IMR-90 (cell line): ENCODE measurements around the gene DYSF. TPM values are rescaled to one million over a fixed set of nuclear protein-coding genes. Genes with fewer than 3 reads are reported as not detected.

Experiments
- ATAC-seq: fragments of 200-7000 bp; cut with Tn5 transposase; 2 replicates; pipeline ENCODE4 v1.9.1; 2020; ENCODE audit warnings: low read depth, mild to moderate bottlenecking, moderate library complexity
- BruUV-seq: library from RNA; stranded (reverse); fragments of 400-500 nt; replicated peaks from 2 replicates; lab custom pipeline; 2021; lab: Mats Ljungman, UMichigan
- CTCF ChIA-PET: fragments of 300-600 bp; formaldehyde crosslinking; extraction: SDS; loops from one replicate; lab custom pipeline; 2021; ENCODE audit warnings: antibody characterized with exemption; lab: Yijun Ruan, JAX
- POLR2A ChIA-PET: fragments of 300-600 bp; sonication (Branson Sonifier 250); formaldehyde crosslinking; loops from one replicate; lab custom pipeline; 2022; ENCODE audit warnings: antibody characterized with exemption; ENCODE audit not compliant: unreplicated experiment; lab: Charles Lee
- DNase-seq: peaks from one replicate; pipeline ENCODE4 v3.0.0; 2013
- H2AFZ ChIP-seq: replicated peaks from 2 replicates; pipeline ENCODE3; 2013; ENCODE audit warnings: low read length, mild to moderate bottlenecking; ENCODE audit not compliant: poor library complexity
- H2AK5ac ChIP-seq: 2 replicates; pipeline ENCODE4 v1.6.1; 2013; ENCODE audit warnings: low read depth, low read length, inconsistent platforms
- H2AK9ac ChIP-seq: replicated peaks from 2 replicates; pipeline ENCODE3; 2013; ENCODE audit warnings: mild to moderate bottlenecking, low read depth, low read length, moderate library complexity; ENCODE audit not compliant: poor library complexity
- H2BK120ac ChIP-seq: 2 replicates; pipeline ENCODE4 v1.6.1; 2013; ENCODE audit warnings: low read depth, low read length, inconsistent platforms
- H2BK15ac ChIP-seq: 3 replicates; pipeline ENCODE4 v1.6.1; 2013; ENCODE audit warnings: low read depth, low read length, inconsistent platforms
- H2BK20ac ChIP-seq: 2 replicates; pipeline ENCODE4 v1.6.1; 2013; ENCODE audit warnings: low read depth, mild to moderate bottlenecking, inconsistent platforms, low read length, moderate library complexity
- H2BK5ac ChIP-seq: 2 replicates; pipeline ENCODE4 v1.6.1; 2013; ENCODE audit warnings: mild to moderate bottlenecking, low read depth, low read length, inconsistent platforms; ENCODE audit not compliant: poor library complexity, severe bottlenecking
- H3K14ac ChIP-seq: replicated peaks from 2 replicates; pipeline ENCODE4 v1.6.1; 2013; ENCODE audit warnings: low read depth, low read length, inconsistent platforms
- H3K18ac ChIP-seq: 2 replicates; pipeline ENCODE4 v1.6.1; 2013; ENCODE audit warnings: low read depth, low read length, control low read depth
- H3K23ac ChIP-seq: 2 replicates; pipeline ENCODE4 v1.6.1; 2013; ENCODE audit warnings: low read depth, low read length, inconsistent platforms
- H3K27ac ChIP-seq: 2 replicates; pipeline ENCODE4 v1.5.1; 2013; ENCODE audit warnings: mild to moderate bottlenecking, control low read depth, low read length; ENCODE audit not compliant: insufficient read depth
- H3K27me3 ChIP-seq: 2 replicates; pipeline ENCODE4 v1.6.1; 2013; ENCODE audit warnings: low read length; ENCODE audit not compliant: control insufficient read depth, insufficient read depth
- H3K36me3 ChIP-seq: 2 replicates; pipeline ENCODE4 v1.6.1; 2013; ENCODE audit warnings: low read length, mixed read lengths; ENCODE audit not compliant: control insufficient read depth, insufficient read depth
- H3K4ac ChIP-seq: 2 replicates; pipeline ENCODE4 v1.6.1; 2013; ENCODE audit warnings: low read depth, low read length, inconsistent platforms
- H3K4me1 ChIP-seq: 2 replicates; pipeline ENCODE4 v1.6.1; 2013; ENCODE audit warnings: low read length, mixed read lengths; ENCODE audit not compliant: control insufficient read depth, insufficient read depth
- H3K4me2 ChIP-seq: 2 replicates; pipeline ENCODE4 v1.6.1; 2013; ENCODE audit warnings: low read depth, mild to moderate bottlenecking, control low read depth, low read length, moderate library complexity
- H3K4me3 ChIP-seq: 2 replicates; pipeline ENCODE4 v1.5.1; 2013; ENCODE audit warnings: low read depth, mild to moderate bottlenecking, control low read depth, low read length, moderate library complexity; ENCODE audit not compliant: insufficient read depth
- H3K56ac ChIP-seq: 2 replicates; pipeline ENCODE4 v1.6.1; 2013; ENCODE audit warnings: low read length, inconsistent platforms; ENCODE audit not compliant: insufficient read depth; ENCODE audit errors: extremely low read depth
- H3K79me1 ChIP-seq, 2 experiments: 2 replicates each; pipeline ENCODE4 v1.6.1; 2013; ENCODE audit warnings: low read length in 2 of 2, inconsistent platforms in 1 of 2, low read depth in 1 of 2
- H3K9ac ChIP-seq: 2 replicates; pipeline ENCODE4 v1.6.1; 2013; ENCODE audit warnings: low read depth, low read length, control low read depth
- H3K9me1 ChIP-seq: 2 replicates; pipeline ENCODE4 v1.6.1; 2013; ENCODE audit warnings: low read length, inconsistent platforms; ENCODE audit not compliant: insufficient read depth
- H3K9me3 ChIP-seq: 2 replicates; pipeline ENCODE4 v1.6.1; 2013; ENCODE audit warnings: low read length; ENCODE audit not compliant: control insufficient read depth, insufficient read depth
- H4K20me1 ChIP-seq: 2 replicates; pipeline ENCODE4 v1.6.1; 2013; ENCODE audit warnings: low read length, inconsistent platforms; ENCODE audit not compliant: insufficient read depth
- H4K5ac ChIP-seq: 2 replicates; pipeline ENCODE4 v1.6.1; 2013; ENCODE audit warnings: mild to moderate bottlenecking, low read depth, low read length, control low read depth
- H4K8ac ChIP-seq, 2 experiments: 2 replicates each; pipeline ENCODE4 v1.6.1; 2013; ENCODE audit warnings: low read depth in 2 of 2, low read length in 2 of 2, control low read depth in 1 of 2, inconsistent platforms in 1 of 2
- H4K91ac ChIP-seq: 2 replicates; pipeline ENCODE4 v1.6.1; 2013; ENCODE audit warnings: low read depth, low read length, inconsistent platforms; ENCODE audit not compliant: insufficient read depth
- CHD1 ChIP-seq: IDR thresholded peaks from 2 replicates; pipeline ENCODE4 v1.6.1; 2012; ENCODE audit warnings: low read depth, low read length, improper control_type of control experiment
- CTCF ChIP-seq: conservative IDR thresholded peaks from 2 replicates; pipeline ENCODE4 v1.5.1; 2012; ENCODE audit warnings: mild to moderate bottlenecking, low read depth, low read length, improper control_type of control experiment
- MAFK ChIP-seq: IDR thresholded peaks from 2 replicates; pipeline ENCODE4 v1.6.1; 2012; ENCODE audit warnings: low read depth, low read length, improper control_type of control experiment
- MXI1 ChIP-seq: IDR thresholded peaks from 2 replicates; pipeline ENCODE4 v1.6.1; 2012; ENCODE audit warnings: low read depth, mild to moderate bottlenecking, low read length, moderate library complexity, borderline replicate concordance
- POLR2A ChIP-seq: IDR thresholded peaks from 2 replicates; pipeline ENCODE4 v1.6.1; 2012; ENCODE audit warnings: mild to moderate bottlenecking, low read depth, low read length
- RAD21 ChIP-seq: IDR thresholded peaks from 2 replicates; pipeline ENCODE4 v1.6.1; 2012; ENCODE audit warnings: low read length, improper control_type of control experiment
- SMC3 ChIP-seq: fragments of 150-350 bp; IDR thresholded peaks from 2 replicates; pipeline ENCODE4 v1.6.1; 2016; ENCODE audit warnings: low read depth, mild to moderate bottlenecking, antibody characterized with exemption, low read length, moderate library complexity
- whole genome bisulfite sequencing, 2 experiments: methylation state at CpG; one replicate each; pipeline versions ENCODE4 v1.1.5 to v1.1.7; 2013; ENCODE audit warnings: missing lambda C conversion rate in 2 of 2; ENCODE audit not compliant: insufficient read length in 1 of 2; ENCODE audit errors: extremely low coverage in 2 of 2; 5-methylcytosine and 5-hydroxymethylcytosine counted together
- dilution Hi-C: fragments of 300-500 bp; cut with HindIII; formaldehyde crosslinking; loops from one replicate; pipeline ENCODE4 v1.14.3; 2018; ENCODE audit warnings: low sequenced_read_pairs; ENCODE audit not compliant: unreplicated experiment
- in situ Hi-C: fragments of 300-500 bp; cut with MboI; formaldehyde crosslinking; loops from 3 replicates; pipeline ENCODE4 v1.14.3; 2019; ENCODE audit warnings: low sequenced_read_pairs, inconsistent platforms, mixed read lengths
- intact Hi-C: fragments of 100-400 bp; cut with micrococcal nuclease; formaldehyde crosslinking; loops from 2 replicates; pipeline ENCODE4 v1.10.0; 2022
- polyA plus RNA-seq, 3 experiments: library from polyadenylated mRNA; depleted of rRNA; stranded (reverse); fragments of >200 nt; gene quantifications; 2 replicates each; pipeline ENCODE4 v1.2.3, GENCODE V29; 2012; ENCODE audit warnings: low replicate concordance in 1 of 3
- total RNA-seq: library from RNA; depleted of rRNA; stranded (reverse); fragments of >200 nt; gene quantifications from 2 replicates; pipeline ENCODE4 v1.2.3, GENCODE V29; 2012
- TF ChIP-seq, protein P1 (sequence below): fragments of 150-350 bp; IDR thresholded peaks from 2 replicates; pipeline ENCODE4 v1.6.1; 2016; ENCODE audit warnings: low read depth, mild to moderate bottlenecking, low read length, moderate library complexity, borderline replicate concordance

DYSF gene
- total and polyA plus RNA-seq, 2 of the 4 experiments (the other 2 are of a cell fraction), result 0.09 to 0.18 TPM

DNA sequence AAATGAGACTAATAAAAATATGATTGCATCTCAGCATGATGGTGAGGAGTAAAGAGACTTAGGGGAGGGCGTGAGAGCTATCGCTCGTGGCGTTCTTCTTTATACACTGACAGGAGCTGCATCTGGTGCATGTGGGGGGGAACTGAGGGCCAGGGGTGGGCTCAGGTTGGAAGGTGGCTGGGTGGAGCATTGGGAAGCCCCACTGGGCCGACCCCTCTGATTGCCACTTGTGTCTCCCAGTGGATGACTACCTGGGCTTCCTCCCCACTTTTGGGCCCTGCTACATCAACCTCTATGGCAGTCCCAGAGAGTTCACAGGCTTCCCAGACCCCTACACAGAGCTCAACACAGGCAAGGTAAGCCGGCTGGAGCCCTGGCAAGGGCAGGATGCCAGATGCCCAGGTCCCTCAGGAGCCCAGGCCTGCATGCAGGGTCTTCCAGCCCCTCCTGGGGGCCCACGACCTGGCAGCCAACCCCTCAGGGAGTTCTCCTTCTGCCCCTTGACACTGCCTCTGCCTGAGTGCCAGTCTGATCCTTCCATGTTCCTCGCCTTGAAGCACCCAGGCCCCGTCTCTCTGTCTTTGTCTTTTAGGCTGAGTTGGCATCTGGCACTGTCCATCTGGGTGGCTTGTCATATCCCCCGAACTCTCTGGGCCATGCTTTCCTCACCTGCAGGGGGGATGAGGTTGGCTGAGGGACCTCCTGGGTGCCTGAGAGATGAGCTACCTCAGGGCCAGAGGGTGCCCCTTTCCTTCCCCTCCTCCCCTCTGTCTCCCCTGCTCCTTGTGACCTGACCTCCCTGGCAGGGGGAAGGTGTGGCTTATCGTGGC is 97.7 kb downstream of the DYSF start (continued):
- TF ChIP-seq, protein P1, sequence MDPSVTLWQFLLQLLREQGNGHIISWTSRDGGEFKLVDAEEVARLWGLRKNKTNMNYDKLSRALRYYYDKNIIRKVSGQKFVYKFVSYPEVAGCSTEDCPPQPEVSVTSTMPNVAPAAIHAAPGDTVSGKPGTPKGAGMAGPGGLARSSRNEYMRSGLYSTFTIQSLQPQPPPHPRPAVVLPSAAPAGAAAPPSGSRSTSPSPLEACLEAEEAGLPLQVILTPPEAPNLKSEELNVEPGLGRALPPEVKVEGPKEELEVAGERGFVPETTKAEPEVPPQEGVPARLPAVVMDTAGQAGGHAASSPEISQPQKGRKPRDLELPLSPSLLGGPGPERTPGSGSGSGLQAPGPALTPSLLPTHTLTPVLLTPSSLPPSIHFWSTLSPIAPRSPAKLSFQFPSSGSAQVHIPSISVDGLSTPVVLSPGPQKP, result no peak

DNA sequence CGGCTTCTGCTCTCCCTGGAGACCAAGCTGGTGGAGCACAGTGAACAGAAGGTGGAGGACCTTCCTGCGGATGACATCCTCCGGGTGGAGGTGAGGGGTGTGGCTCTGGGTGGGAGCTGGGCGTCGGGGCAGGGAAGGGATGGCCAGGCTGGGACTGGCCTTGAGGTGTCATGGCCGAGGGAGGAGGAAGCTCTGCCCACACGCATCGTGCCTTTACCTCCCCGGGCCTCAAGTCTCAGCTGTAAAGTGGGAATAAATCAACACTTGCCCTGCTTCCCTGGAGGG is 98.2 kb downstream of the DYSF start:
- Histone ChIP-seq H2BK15ac (no peak overlapping the region), H3K27ac (no peak overlapping the region), H3K9me1 (no peaks in the 10 kb centered on the region), H3K9ac (no peak overlapping the region), H3K4me1 (no peaks in the 10 kb centered on the region), H4K91ac (no peak overlapping the region), H4K8ac (no peak overlapping the region), H3K18ac (no peak overlapping the region), H2BK5ac (no peak overlapping the region), H2BK20ac (no peak overlapping the region), H2BK120ac (no peak overlapping the region), H3K36me3 (no peaks in the 10 kb centered on the region), H3K4me3 (no peak overlapping the region), H3K27me3 (peaks cover 35% of the 10 kb centered on the region), H4K20me1 (no peaks in the 10 kb centered on the region), H3K14ac (no peak overlapping the region), H4K5ac (no peak overlapping the region), H3K56ac (no peak overlapping the region), H3K79me1 (no peaks in the 10 kb centered on the region), H2AK9ac (no peak overlapping the region), H2AFZ (no peak overlapping the region), H3K4me2 (no peak overlapping the region), H3K9me3 (no peaks in the 10 kb centered on the region; the same call in 1 of the 2 replicates), H3K23ac (no peak overlapping the region), H3K4ac (no peak overlapping the region), H2AK5ac (no peak overlapping the region)
- dilution Hi-C loops, result no loop called here
- DNase-seq (no peak), ATAC-seq (no peak)
- TF ChIP-seq POLR2A (no peak), MAFK (no peak), SMC3 (no peak), RAD21 (no peak), MXI1 (no peak), CTCF (no peak), CHD1 (no peak)
- WGBS, 2 experiments, result 77% methylated on average over 3 of the region's 9 CpGs; no CpG with 5 or more reads in 1 of the 2 experiments
- ChIA-PET POLR2A (no interaction called here), CTCF (interaction anchor here (1.2 kb wide), 1 partner anchor 9 kb away, joined by 3 read pairs; no protein-coding TSS in a partner anchor)
- intact Hi-C loops, result no loop called here
- no TSS peak for BruUV-seq
- in situ Hi-C loops, result no loop called here
